ENCODE measurements around the gene IGFBP5. TPM values are rescaled to one million over a fixed set of nuclear protein-coding genes. Genes with fewer than 3 reads are reported as not detected.

Gene IGFBP5
- total and polyA plus RNA-seq, 10 of the 15 experiments (the other 5 are each of a cell fraction or from before 2014, with no cell fraction given) = 2.8 TPM; not detected in 9

DNA sequence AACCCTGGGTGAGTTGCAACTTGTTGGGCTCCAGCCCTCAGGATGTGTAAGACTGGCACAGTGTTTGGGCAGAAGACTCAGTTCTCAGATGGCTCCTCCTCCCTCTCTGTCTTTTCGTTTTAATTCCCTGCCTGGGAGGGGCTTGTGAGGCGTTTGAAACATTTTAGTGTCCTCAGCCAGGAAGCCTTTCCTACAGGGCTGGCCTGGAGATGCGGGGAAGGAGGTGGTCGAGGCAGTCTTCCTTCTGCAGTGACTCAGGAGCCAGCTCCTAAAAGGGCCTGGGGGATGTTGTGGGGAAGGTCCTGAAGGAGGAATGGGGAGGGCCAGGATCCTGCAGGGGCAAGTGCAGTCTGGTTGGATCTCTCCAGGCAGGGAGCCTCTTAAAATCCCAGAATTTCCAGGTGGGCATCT, 22.1 kb upstream of the IGFBP5 start (continued):
- TF ChIP-seq, protein P1, sequence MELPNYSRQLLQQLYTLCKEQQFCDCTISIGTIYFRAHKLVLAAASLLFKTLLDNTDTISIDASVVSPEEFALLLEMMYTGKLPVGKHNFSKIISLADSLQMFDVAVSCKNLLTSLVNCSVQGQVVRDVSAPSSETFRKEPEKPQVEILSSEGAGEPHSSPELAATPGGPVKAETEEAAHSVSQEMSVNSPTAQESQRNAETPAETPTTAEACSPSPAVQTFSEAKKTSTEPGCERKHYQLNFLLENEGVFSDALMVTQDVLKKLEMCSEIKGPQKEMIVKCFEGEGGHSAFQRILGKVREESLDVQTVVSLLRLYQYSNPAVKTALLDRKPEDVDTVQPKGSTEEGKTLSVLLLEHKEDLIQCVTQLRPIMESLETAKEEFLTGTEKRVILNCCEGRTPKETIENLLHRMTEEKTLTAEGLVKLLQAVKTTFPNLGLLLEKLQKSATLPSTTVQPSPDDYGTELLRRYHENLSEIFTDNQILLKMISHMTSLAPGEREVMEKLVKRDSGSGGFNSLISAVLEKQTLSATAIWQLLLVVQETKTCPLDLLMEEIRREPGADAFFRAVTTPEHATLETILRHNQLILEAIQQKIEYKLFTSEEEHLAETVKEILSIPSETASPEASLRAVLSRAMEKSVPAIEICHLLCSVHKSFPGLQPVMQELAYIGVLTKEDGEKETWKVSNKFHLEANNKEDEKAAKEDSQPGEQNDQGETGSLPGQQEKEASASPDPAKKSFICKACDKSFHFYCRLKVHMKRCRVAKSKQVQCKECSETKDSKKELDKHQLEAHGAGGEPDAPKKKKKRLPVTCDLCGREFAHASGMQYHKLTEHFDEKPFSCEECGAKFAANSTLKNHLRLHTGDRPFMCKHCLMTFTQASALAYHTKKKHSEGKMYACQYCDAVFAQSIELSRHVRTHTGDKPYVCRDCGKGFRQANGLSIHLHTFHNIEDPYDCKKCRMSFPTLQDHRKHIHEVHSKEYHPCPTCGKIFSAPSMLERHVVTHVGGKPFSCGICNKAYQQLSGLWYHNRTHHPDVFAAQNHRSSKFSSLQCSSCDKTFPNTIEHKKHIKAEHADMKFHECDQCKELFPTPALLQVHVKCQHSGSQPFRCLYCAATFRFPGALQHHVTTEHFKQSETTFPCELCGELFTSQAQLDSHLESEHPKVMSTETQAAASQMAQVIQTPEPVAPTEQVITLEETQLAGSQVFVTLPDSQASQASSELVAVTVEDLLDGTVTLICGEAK (IDR thresholded peaks at IDR 0.05; ENCODE audit: borderline replicate concordance) = no peak
- TF ChIP-seq BRCA1 (IDR thresholded peaks at IDR 0.05; ENCODE audit: low read depth, low read length) = no peak
- TF ChIP-seq NFIC (IDR thresholded peaks at IDR 0.05; ENCODE audit: low read depth, low read length) = no peak
- no peak for TF ChIP-seq JUND (IDR thresholded peaks at IDR 0.05; ENCODE audit: low read depth, low read length)
- TF ChIP-seq IKZF1 (conservative IDR thresholded peaks at IDR 0.05) = no peak
- no peak for TF ChIP-seq REST (IDR thresholded peaks at IDR 0.05; ENCODE audit: low read depth, low read length)
- TF ChIP-seq EGR1 (IDR thresholded peaks at IDR 0.05; ENCODE audit: borderline replicate concordance in 1 of 2, low read depth in 2 of 2, low read length in 2 of 2) = no peak
- no peak for TF ChIP-seq YBX1 (IDR thresholded peaks at IDR 0.05)

Measured in GM12878 (cell line).